Prostate gland (tissue), 2 donors: ENCODE results near the gene PLEKHH2. TPM values are rescaled to one million over a fixed set of nuclear protein-coding genes. Genes with fewer than 3 reads are reported as not detected.

Experiments used
- DNase-seq: peaks from one replicate; pipeline ENCODE4 v3.0.0-alpha.2; 2019; ENCODE audit warnings: low spot score
- H3K27ac ChIP-seq, 2 donors: fragments of 200-600 bp; sonication (generic); 2 replicates each; pipeline ENCODE4 v1.5.1; 2017 to 2019
- H3K27me3 ChIP-seq: fragments of 200-600 bp; sonication (generic); replicated peaks from 2 replicates; pipeline ENCODE4 v1.5.1; 2019; ENCODE audit not compliant: insufficient read depth
- H3K36me3 ChIP-seq, 2 donors: fragments of 200-600 bp; sonication (generic); 1 replicate in 1 of 2; 2 replicates in 1 of 2; pipeline versions ENCODE4 v1.5.1 to v1.8.1; 2017 to 2019
- H3K4me1 ChIP-seq: fragments of 200-600 bp; sonication (generic); replicated peaks from 2 replicates; pipeline ENCODE4 v1.5.1; 2019
- H3K4me3 ChIP-seq, 2 donors: fragments of 200-600 bp; sonication (generic); 2 replicates each; pipeline ENCODE4 v1.5.1; 2017 to 2019
- H3K9me3 ChIP-seq: fragments of 200-600 bp; sonication (generic); 2 replicates; pipeline ENCODE4 v1.5.1; 2017
- CTCF ChIP-seq, 4 experiments: fragments of 200-600 bp in 2 of 4; fragments of 450-650 bp in 2 of 4; sonication (generic) in 2 of 4; IDR thresholded peaks; 1 replicate in 3 of 4; 2 replicates in 1 of 4; pipeline ENCODE4 v1.5.1; 2016 to 2019; ENCODE audit warnings: antibody characterized with exemption in 4 of 4, mild to moderate bottlenecking in 2 of 4, moderate library complexity in 2 of 4
- POLR2A ChIP-seq: fragments of 450-650 bp; IDR thresholded peaks from one replicate; pipeline ENCODE4 v1.6.1; 2016; ENCODE audit warnings: antibody characterized with exemption, mild to moderate bottlenecking
- POLR2AphosphoS5 ChIP-seq: sonication (generic); formaldehyde crosslinking; IDR thresholded peaks from one replicate; pipeline ENCODE4 v1.6.1; 2017; ENCODE audit warnings: antibody characterized with exemption
- WGBS: methylation state at CpG from one replicate; pipeline ENCODE4 v1.1.5; 2018; 5-methylcytosine and 5-hydroxymethylcytosine counted together
- intact Hi-C: fragments of 100-400 bp; cut with DNase I; formaldehyde crosslinking; loops from one replicate; pipeline ENCODE4 v1.14.2; 2022
- total RNA-seq, 2 donors: library from RNA; depleted of rRNA; stranded (reverse); fragments of >200 nt; gene quantifications; one replicate each; pipeline ENCODE4 v1.1.0, GENCODE V29; 2016

Gene PLEKHH2
- total RNA-seq, 2 donors from 2014 or later = 5.9 to 25.2 TPM

DNA sequence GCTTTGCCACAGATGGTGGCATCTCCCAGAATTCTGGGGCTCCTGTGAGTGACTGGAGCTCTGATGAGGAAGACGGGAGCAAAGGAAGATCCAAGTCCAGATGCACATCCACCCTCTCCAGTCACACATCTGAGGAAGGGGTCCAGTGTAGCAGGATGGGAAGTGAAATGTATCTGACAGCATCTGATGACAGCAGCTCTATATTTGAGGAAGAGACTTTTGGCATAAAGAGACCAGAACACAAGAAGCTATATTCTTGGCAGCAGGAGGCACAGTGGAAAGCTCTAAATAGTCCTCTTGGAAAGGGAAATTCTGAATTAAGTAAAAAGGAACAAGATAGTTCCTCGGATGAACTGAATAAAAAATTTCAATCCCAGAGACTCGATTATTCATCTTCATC is 62.7 kb downstream of the PLEKHH2 start:
- no peaks in the 10 kb centered on the region for H3K27me3 ChIP-seq
- no peak for DNase-seq
- WGBS = 84% methylated on average over 3 of the region's 3 CpGs
- intact Hi-C loops = no loop called here
- no peak overlapping the region for H3K4me3 ChIP-seq
- H3K4me1 ChIP-seq = no peaks in the 10 kb centered on the region
- H3K36me3 ChIP-seq = no peaks in the 10 kb centered on the region
- no peaks in the 10 kb centered on the region for H3K9me3 ChIP-seq
- TF ChIP-seq POLR2A (no peak), POLR2AphosphoS5 (no peak), CTCF (IDR thresholded peaks at IDR 0.05) (no peak)
- no peak overlapping the region for H3K27ac ChIP-seq

DNA sequence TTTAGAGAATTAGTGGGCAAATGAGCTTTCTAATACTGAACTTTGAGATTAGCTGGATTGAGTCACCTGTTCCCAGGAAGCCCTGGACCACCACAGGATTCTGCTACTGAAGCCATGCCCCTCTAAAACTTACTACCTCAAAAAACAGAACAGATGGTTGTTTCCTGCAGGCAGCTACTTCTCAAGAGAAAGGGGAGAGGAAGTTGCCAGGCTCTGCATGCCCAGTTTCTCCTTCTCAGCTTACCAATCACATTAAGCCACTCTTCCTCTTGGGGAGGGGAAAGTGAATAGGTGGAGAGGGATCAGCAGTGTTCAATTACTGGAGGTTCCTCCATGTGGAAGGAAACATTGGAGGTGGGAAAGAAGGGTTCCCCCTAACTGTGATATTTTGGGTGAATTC is 64.1 kb downstream of the PLEKHH2 start:
- no peak overlapping the region for H3K4me3 ChIP-seq
- H3K4me1 ChIP-seq = no peaks in the 10 kb centered on the region
- no peaks in the 10 kb centered on the region for H3K27me3 ChIP-seq
- H3K9me3 ChIP-seq = no peaks in the 10 kb centered on the region
- TF ChIP-seq POLR2A (no peak), POLR2AphosphoS5 (no peak), CTCF (IDR thresholded peaks at IDR 0.05) (no peak)
- H3K36me3 ChIP-seq = no peaks in the 10 kb centered on the region
- intact Hi-C loops = no loop called here
- no peak for DNase-seq
- H3K27ac ChIP-seq = no peak overlapping the region

GRCh38 chr2:43707255-43708015 is 70.4 kb downstream of the PLEKHH2 start:
- DNase-seq = no peak
- TF ChIP-seq POLR2AphosphoS5 = no peak
- no peak for TF ChIP-seq POLR2A
- no peak for TF ChIP-seq CTCF (IDR thresholded peaks at IDR 0.05)
- Histone ChIP-seq H3K27ac (no peak overlapping the region), H3K9me3 (no peaks in the 10 kb centered on the region), H3K36me3 (no peaks in the 10 kb centered on the region), H3K27me3 (no peaks in the 10 kb centered on the region), H3K4me1 (no peaks in the 10 kb centered on the region), H3K4me3 (no peak overlapping the region)
- intact Hi-C loops = no loop called here
- WGBS = 61% methylated on average over 7 of the region's 7 CpGs

GRCh38 chr2:43708178-43708577 is 71.1 kb downstream of the PLEKHH2 start:
- 68% methylated on average over 6 of the region's 6 CpGs for WGBS
- no peaks in the 10 kb centered on the region for H3K4me1 ChIP-seq
- intact Hi-C loops = no loop called here
- no peak for DNase-seq
- no peak overlapping the region for H3K27ac ChIP-seq
- no peaks in the 10 kb centered on the region for H3K36me3 ChIP-seq
- H3K4me3 ChIP-seq = no peak overlapping the region
- H3K27me3 ChIP-seq = no peaks in the 10 kb centered on the region
- TF ChIP-seq CTCF (IDR thresholded peaks at IDR 0.05) = no peak
- no peak for TF ChIP-seq POLR2AphosphoS5
- no peak for TF ChIP-seq POLR2A
- no peaks in the 10 kb centered on the region for H3K9me3 ChIP-seq

GRCh38 chr2:43708891-43709290 is 71.8 kb downstream of the PLEKHH2 start:
- DNase-seq = no peak
- Histone ChIP-seq H3K4me3 (no peak overlapping the region), H3K4me1 (no peaks in the 10 kb centered on the region), H3K9me3 (no peaks in the 10 kb centered on the region), H3K27me3 (no peaks in the 10 kb centered on the region), H3K27ac (no peak overlapping the region), H3K36me3 (no peaks in the 10 kb centered on the region)
- TF ChIP-seq POLR2AphosphoS5 (no peak), POLR2A (no peak), CTCF (IDR thresholded peaks at IDR 0.05) (no peak)
- intact Hi-C loops = no loop called here
